Esophagus squamous epithelium (tissue), 5 donors: ENCODE measurements around the gene OPN4. TPM values are rescaled to one million over a fixed set of nuclear protein-coding genes. Genes with fewer than 3 reads are reported as not detected.

Experiments
- DNase-seq: peaks from one replicate; lab custom pipeline; 2025; lab: John Stamatoyannopoulos, UW
- H3K27ac ChIP-seq, 4 donors: fragments of 200-600 bp; sonication (generic); one replicate each; pipeline ENCODE4 v1.5.1; 2016 to 2019; ENCODE audit warnings: mild to moderate bottlenecking in 1 of 4
- H3K27me3 ChIP-seq, 4 donors: fragments of 200-600 bp; sonication (generic); 1 replicate in 3 of 4; 2 replicates in 1 of 4; pipeline versions ENCODE4 v1.5.1 to v1.6.0; 2017 to 2021; ENCODE audit warnings: antibody characterized with exemption in 1 of 4
- H3K36me3 ChIP-seq, 3 donors: fragments of 200-600 bp; sonication (generic); one replicate each; pipeline ENCODE4 v1.5.1; 2016 to 2019
- H3K4me1 ChIP-seq, 3 donors: fragments of 200-600 bp; sonication (generic); one replicate each; pipeline ENCODE4 v1.5.1; 2017 to 2019
- H3K4me3 ChIP-seq, 4 donors: fragments of 200-600 bp; sonication (generic); 1 replicate in 3 of 4; 2 replicates in 1 of 4; pipeline ENCODE4 v1.5.1; 2016 to 2019; ENCODE audit warnings: mild to moderate bottlenecking in 2 of 4, moderate library complexity in 1 of 4
- H3K9me3 ChIP-seq, 3 donors: fragments of 200-600 bp; sonication (generic); one replicate each; pipeline ENCODE4 v1.5.1; 2016 to 2019
- POLR2A ChIP-seq, 4 donors: fragments of 450-650 bp; IDR thresholded peaks; one replicate each; pipeline ENCODE4 v1.6.1; 2017; ENCODE audit warnings: antibody characterized with exemption in 4 of 4, mild to moderate bottlenecking in 4 of 4, moderate library complexity in 3 of 4
- WGBS, 2 donors: methylation state at CpG; one replicate each; pipeline ENCODE4 v1.1.5; 2018; 5-methylcytosine and 5-hydroxymethylcytosine counted together
- intact Hi-C: fragments of 100-400 bp; cut with DNase I; formaldehyde crosslinking; loops from one replicate; pipeline ENCODE4 v1.15.0; 2022
- total RNA-seq, 4 donors: library from RNA; depleted of rRNA; stranded (reverse); fragments of >200 nt; gene quantifications; one replicate each; pipeline ENCODE4 v1.1.0, GENCODE V29; 2016
- TF ChIP-seq, protein P1 (sequence below), 6 experiments: fragments of 450-650 bp in 4 of 6; fragments of 200-600 bp in 2 of 6; sonication (generic) in 2 of 6; IDR thresholded peaks; one replicate each; pipeline ENCODE4 v1.5.1; 2016 to 2019; ENCODE audit warnings: antibody characterized with exemption in 6 of 6, mild to moderate bottlenecking in 4 of 6, moderate library complexity in 4 of 6
- donor health status: DM: yes; HTN: yes; CAD: no.

The OPN4 gene
- total RNA-seq, 4 donors from 2014 or later: not detected

DNA sequence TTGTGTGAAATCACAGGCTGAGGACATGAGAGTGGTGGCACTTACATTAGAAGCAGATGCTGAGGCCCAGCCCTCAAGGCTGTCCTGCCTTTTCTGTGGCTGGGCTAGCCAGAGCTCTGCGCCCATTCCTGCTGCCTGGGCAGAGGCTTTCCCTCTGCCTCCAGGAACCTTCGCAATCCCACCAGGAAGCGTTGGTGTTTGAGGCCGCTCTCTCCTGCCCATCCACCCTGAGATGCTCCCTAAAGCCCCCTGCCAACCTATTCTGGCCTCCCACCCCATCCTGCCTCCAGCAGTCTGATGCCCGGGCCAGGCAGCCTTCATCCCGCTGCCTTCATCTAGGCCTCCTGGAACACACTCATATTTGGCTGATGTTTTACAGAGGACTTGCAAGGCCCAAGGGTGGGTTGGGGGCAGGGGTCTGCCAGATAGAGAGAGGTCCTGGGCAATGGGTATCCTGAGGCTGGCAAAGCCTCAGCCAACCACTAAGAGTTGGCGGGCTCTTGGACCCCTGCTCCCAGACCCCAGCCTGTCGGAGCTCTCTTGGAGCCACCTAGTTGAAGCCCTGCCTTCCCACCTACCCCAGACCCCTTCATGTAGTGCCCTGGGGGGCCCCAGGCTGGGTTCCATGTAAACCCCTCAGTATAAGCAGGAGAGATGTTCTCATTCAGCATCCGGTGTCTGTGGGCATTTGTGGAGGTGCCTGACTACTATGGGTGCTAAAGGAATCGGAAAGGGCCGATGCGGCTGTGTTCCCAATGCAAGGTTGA is 46.7 kb downstream of the OPN4 start:
- H3K4me3 ChIP-seq: no peak overlapping the region
- TF ChIP-seq, protein P1, sequence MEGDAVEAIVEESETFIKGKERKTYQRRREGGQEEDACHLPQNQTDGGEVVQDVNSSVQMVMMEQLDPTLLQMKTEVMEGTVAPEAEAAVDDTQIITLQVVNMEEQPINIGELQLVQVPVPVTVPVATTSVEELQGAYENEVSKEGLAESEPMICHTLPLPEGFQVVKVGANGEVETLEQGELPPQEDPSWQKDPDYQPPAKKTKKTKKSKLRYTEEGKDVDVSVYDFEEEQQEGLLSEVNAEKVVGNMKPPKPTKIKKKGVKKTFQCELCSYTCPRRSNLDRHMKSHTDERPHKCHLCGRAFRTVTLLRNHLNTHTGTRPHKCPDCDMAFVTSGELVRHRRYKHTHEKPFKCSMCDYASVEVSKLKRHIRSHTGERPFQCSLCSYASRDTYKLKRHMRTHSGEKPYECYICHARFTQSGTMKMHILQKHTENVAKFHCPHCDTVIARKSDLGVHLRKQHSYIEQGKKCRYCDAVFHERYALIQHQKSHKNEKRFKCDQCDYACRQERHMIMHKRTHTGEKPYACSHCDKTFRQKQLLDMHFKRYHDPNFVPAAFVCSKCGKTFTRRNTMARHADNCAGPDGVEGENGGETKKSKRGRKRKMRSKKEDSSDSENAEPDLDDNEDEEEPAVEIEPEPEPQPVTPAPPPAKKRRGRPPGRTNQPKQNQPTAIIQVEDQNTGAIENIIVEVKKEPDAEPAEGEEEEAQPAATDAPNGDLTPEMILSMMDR (IDR thresholded peaks at IDR 0.05): no peak
- no peak for TF ChIP-seq POLR2A (IDR thresholded peaks at IDR 0.05)
- H3K4me1 ChIP-seq: no peaks in the 10 kb centered on the region
- intact Hi-C loops: no loop called here
- H3K9me3 ChIP-seq: no peaks in the 10 kb centered on the region
- H3K36me3 ChIP-seq: no peaks in the 10 kb centered on the region
- no peak for DNase-seq
- H3K27me3 ChIP-seq: peaks cover 0 to 20% (median 0%) of the 10 kb centered on the region in 4 donors
- WGBS, 2 donors: 94% methylated on average over 8 to 11 of the region's 12 CpGs
- H3K27ac ChIP-seq: no peak overlapping the region

DNA sequence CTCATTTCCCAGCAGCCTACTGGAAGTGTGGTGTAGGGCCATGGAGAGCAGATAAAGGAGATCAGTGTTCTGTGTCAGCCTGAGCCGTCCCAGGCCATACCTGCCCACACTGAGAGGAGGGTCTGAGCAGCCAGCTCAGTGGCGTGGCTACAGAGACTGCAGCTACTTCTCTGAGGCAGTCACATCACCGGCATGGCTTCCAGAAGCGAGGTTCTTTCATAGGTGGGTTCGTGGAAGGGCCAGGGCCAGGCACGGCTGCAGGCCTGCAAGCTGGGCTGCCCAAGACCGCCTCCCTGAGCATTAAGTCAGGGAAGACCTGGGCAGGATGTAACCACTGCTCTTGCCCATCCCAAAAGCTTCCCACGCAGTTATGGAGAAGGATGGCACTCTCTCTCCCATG is 48.8 kb downstream of the OPN4 start:
- intact Hi-C loops: no loop called here
- 83 to 90% methylated on average over 1 to 2 of the region's 8 CpGs for WGBS, 2 donors
- H3K4me1 ChIP-seq: no peaks in the 10 kb centered on the region

DNA sequence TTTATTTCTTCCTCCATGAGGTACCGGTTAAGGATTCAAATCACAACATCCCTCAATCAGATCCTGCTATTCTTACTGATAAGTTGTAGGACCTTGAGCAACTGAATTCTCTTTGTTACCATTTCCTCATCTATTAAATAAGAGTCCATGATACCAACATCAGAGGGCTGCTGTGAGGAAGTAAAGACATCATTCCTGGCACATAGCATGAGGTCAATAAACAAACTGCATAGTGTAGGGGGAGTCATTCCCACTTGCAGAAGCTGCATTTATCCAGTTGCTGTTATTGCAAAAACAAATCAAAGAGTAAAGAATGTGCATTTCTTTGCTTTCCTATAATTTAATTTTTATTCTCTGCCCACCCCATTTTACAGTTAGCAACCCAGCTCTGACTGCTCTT is 50.8 kb downstream of the OPN4 start:
- Histone ChIP-seq H3K4me3 (no peak overlapping the region), H3K27me3 (peaks cover 0 to 25% (median 0%) of the 10 kb centered on the region in 4 donors), H3K27ac (no peak overlapping the region), H3K4me1 (peaks cover 0 to 8% (median 0%) of the 10 kb centered on the region in 3 donors), H3K9me3 (no peaks in the 10 kb centered on the region), H3K36me3 (no peaks in the 10 kb centered on the region)
- no peak for DNase-seq
- WGBS, 2 donors: 100% methylated on average over 1 of the region's 1 CpG
- intact Hi-C loops: no loop called here
- TF ChIP-seq, protein P1 (IDR thresholded peaks at IDR 0.05): no peak
- TF ChIP-seq POLR2A (IDR thresholded peaks at IDR 0.05): no peak

More for the DNA sequence above, 48.8 kb downstream of the OPN4 start:
- TF ChIP-seq POLR2A (IDR thresholded peaks at IDR 0.05): no peak
- TF ChIP-seq, protein P1 (IDR thresholded peaks at IDR 0.05): no peak
- peaks cover 0 to 32% (median 0%) of the 10 kb centered on the region in 4 donors for H3K27me3 ChIP-seq
- no peak for DNase-seq
- H3K36me3 ChIP-seq: no peaks in the 10 kb centered on the region
- no peak overlapping the region for H3K27ac ChIP-seq
- H3K4me3 ChIP-seq: no peak overlapping the region
- no peaks in the 10 kb centered on the region for H3K9me3 ChIP-seq

DNA sequence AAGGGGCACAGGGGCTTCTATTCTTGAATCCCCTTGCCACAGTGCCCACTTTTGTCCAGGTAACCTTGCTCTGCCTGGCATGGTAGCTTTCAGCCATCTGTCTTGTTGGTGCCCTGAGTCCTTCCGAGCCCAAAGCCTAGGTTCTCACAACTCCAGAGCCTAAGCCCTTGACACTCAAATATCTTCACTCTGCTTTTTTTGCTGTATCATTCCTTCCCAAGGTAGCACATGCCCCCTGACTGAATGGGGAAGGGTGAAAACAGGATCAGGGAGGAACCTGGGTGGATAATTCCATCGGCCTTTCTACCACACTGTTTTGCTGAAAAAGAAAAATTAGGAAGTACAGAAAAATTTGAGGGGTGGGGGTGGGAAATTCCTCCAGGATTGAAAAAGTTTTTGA is 51.6 kb downstream of the OPN4 start:
- no peak overlapping the region for H3K4me3 ChIP-seq
- intact Hi-C loops: no loop called here
- H3K36me3 ChIP-seq: no peaks in the 10 kb centered on the region
- H3K27me3 ChIP-seq: peaks cover 0 to 26% (median 0%) of the 10 kb centered on the region in 4 donors
- H3K9me3 ChIP-seq: no peaks in the 10 kb centered on the region
- no peak for DNase-seq
- no peak overlapping the region for H3K27ac ChIP-seq
- TF ChIP-seq, protein P1 (IDR thresholded peaks at IDR 0.05): no peak
- TF ChIP-seq POLR2A (IDR thresholded peaks at IDR 0.05): no peak
- H3K4me1 ChIP-seq: peaks cover 0 to 16% (median 6%) of the 10 kb centered on the region in 3 donors
- WGBS, 2 donors: 85 to 90% methylated on average over 2 of the region's 2 CpGs

DNA sequence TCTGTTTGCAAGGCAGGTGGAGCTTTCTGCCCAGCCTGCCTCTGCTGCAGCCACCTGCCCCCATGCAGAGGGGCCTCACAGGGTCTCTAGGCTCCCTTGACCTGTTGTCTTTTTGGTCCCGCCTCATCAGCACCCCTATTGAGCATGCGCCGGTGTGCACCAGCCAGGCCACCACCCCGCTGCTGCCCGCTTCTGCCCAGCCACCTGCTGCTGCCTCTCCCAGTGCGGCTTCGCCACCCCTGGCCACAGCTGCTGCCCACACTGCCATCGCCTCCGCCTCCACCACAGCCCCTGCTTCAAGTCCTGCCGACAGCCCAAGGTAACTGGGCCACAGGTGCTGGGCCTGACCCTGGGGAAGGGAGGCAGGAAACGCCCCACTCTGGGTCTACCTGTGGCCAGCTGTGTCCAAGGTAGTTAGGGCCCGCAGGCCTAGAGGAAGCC is 52.1 kb downstream of the OPN4 start:
- no peak overlapping the region for H3K4me3 ChIP-seq
- WGBS, 2 donors: 94 to 96% methylated on average over 5 to 11 of the region's 12 CpGs
- DNase-seq: no peak
- peaks cover 0 to 24% (median 0%) of the 10 kb centered on the region in 4 donors for H3K27me3 ChIP-seq
- TF ChIP-seq POLR2A (IDR thresholded peaks at IDR 0.05): no peak
- TF ChIP-seq, protein P1 (IDR thresholded peaks at IDR 0.05): no peak
- intact Hi-C loops: no loop called here
- H3K27ac ChIP-seq: no peak overlapping the region
- no peaks in the 10 kb centered on the region for H3K36me3 ChIP-seq
- peaks cover 0 to 18% (median 7%) of the 10 kb centered on the region in 3 donors for H3K4me1 ChIP-seq
- no peaks in the 10 kb centered on the region for H3K9me3 ChIP-seq
